GM12878 (cell line): Measurements from ENCODE around the gene PHLDB3. TPM values are rescaled to one million over a fixed set of nuclear protein-coding genes. Genes with fewer than 3 reads are reported as not detected.

ENCODE experiments used
- ATAC-seq: fragments of 200-7000 bp; cut with Tn5 transposase; 3 replicates; pipeline ENCODE4 v1.9.1; 2020; ENCODE audit warnings: mild to moderate bottlenecking, moderate library complexity
- BruUV-seq: library from RNA; stranded (reverse); fragments of 400-500 nt; replicated peaks from 2 replicates; lab custom pipeline; 2021; lab: Mats Ljungman, UMichigan
- CTCF ChIA-PET: fragments of 300-600 bp; sonication (Branson Sonifier 250); formaldehyde crosslinking; extraction: SDS; loops from one replicate; lab custom pipeline; 2021; ENCODE audit warnings: inconsistent platforms; lab: Yijun Ruan, JAX
- POLR2A ChIA-PET: fragments of 350-600 bp; formaldehyde crosslinking; extraction: SDS; loops from one replicate; lab custom pipeline; 2021; ENCODE audit warnings: inconsistent platforms; lab: Charles Lee
- RAD21 ChIA-PET: fragments of 300-600 bp; sonication (Branson Sonifier 250); formaldehyde crosslinking; loops from one replicate; lab custom pipeline; 2023; ENCODE audit warnings: antibody characterized with exemption; ENCODE audit not compliant: unreplicated experiment; lab: Charles Lee
- SMC1A ChIA-PET: fragments of 300-600 bp; sonication (Branson Sonifier 250); formaldehyde crosslinking; loops from one replicate; lab custom pipeline; 2023; ENCODE audit not compliant: unreplicated experiment, uncharacterized antibody; lab: Charles Lee
- DNase-seq: peaks from one replicate; pipeline ENCODE4 v3.0.0-alpha.2; 2011; ENCODE audit warnings: low read depth, low spot score
- FAIRE-seq: peaks from 3 replicates; lab custom pipeline; 2011; peaks lifted over from hg19 to GRCh38; lab: Jason Lieb, UNC
- H2AFZ ChIP-seq: 2 replicates; pipeline ENCODE4 v1.6.0; 2011; ENCODE audit warnings: low read depth, low read length, control low read depth; ENCODE audit not compliant: control insufficient read depth
- H3K27ac ChIP-seq: 2 replicates; pipeline ENCODE4 v1.5.1; 2011; ENCODE audit warnings: control low read depth; ENCODE audit not compliant: control insufficient read depth, insufficient read depth
- H3K27me3 ChIP-seq, 2 experiments: replicated peaks in 1 of 2; 2 replicates each; pipeline versions ENCODE4 v1.6.0 to v1.6.1; 2011; ENCODE audit warnings: low read length in 1 of 2; ENCODE audit not compliant: control insufficient read depth in 2 of 2, insufficient read depth in 2 of 2
- H3K36me3 ChIP-seq, 2 experiments: 2 replicates each; pipeline ENCODE4 v1.5.1; 2011; ENCODE audit warnings: low read length in 1 of 2; ENCODE audit not compliant: control insufficient read depth in 2 of 2, insufficient read depth in 2 of 2
- H3K4me1 ChIP-seq: 2 replicates; pipeline ENCODE4 v1.6.1; 2011; ENCODE audit warnings: mild to moderate bottlenecking, low read length, moderate library complexity, mixed read lengths; ENCODE audit not compliant: control insufficient read depth, insufficient read depth
- H3K4me2 ChIP-seq: 2 replicates; pipeline ENCODE4 v1.6.0; 2011; ENCODE audit warnings: control low read depth; ENCODE audit not compliant: control insufficient read depth, insufficient read depth
- H3K4me3 ChIP-seq: fragments of 200-600 bp; sonication (generic); 2 replicates; pipeline ENCODE4 v1.5.1; 2016
- H3K79me2 ChIP-seq: 2 replicates; pipeline ENCODE4 v1.6.0; 2011; ENCODE audit warnings: low read length; ENCODE audit not compliant: control insufficient read depth, insufficient read depth
- H3K9ac ChIP-seq: 2 replicates; pipeline ENCODE4 v1.8.0; 2011; ENCODE audit warnings: low read length, control low read depth, mixed read lengths; ENCODE audit not compliant: control insufficient read depth, insufficient read depth
- H3K9me3 ChIP-seq: replicated peaks from 3 replicates; pipeline ENCODE4 v1.5.1; 2011; ENCODE audit warnings: mild to moderate bottlenecking, low read length; ENCODE audit not compliant: control insufficient read depth, insufficient read depth
- H4K20me1 ChIP-seq: 2 replicates; pipeline ENCODE4 v1.6.0; 2011; ENCODE audit not compliant: control insufficient read depth, insufficient read depth
- USF1 ChIP-seq: IDR thresholded peaks from 2 replicates; pipeline ENCODE4 v1.6.1; 2011; ENCODE audit warnings: borderline replicate concordance, low read depth, mild to moderate bottlenecking, moderate library complexity, mixed read lengths, low read length; ENCODE audit not compliant: insufficient read depth; ENCODE audit errors: extremely low read length
- ZSCAN29 ChIP-seq: fragments of 450-650 bp; IDR thresholded peaks from 2 replicates; pipeline ENCODE4 v1.6.1; 2017; ENCODE audit warnings: mild to moderate bottlenecking, moderate library complexity
- WGBS: methylation state at CpG from one replicate; pipeline ENCODE4 v1.1.6; 2016; ENCODE audit warnings: low lambda C conversion rate; ENCODE audit not compliant: insufficient replicate concordance, insufficient coverage; ENCODE audit errors: missing lambda C conversion rate; 5-methylcytosine and 5-hydroxymethylcytosine counted together
- in situ Hi-C: fragments of 300-500 bp; cut with MboI; formaldehyde crosslinking; loops from 9 replicates; pipeline ENCODE4 v1.14.3; 2018; ENCODE audit warnings: mixed read lengths
- intact Hi-C: fragments of 100-400 bp; cut with micrococcal nuclease; formaldehyde crosslinking; loops from one replicate; pipeline ENCODE4 v1.14.2; 2022; ENCODE audit not compliant: unreplicated experiment
- polyA plus RNA-seq, 11 experiments: library from polyadenylated mRNA; depleted of rRNA in 4 of 11; unstranded in 6 of 11; stranded (reverse) in 5 of 11; fragments of >200 nt; fragmentation: Nextera tagmentation in 4 of 11; fragmentation: Illumina TruSeq in 1 of 11; extraction: Ambion mirVana in 4 of 11; extraction: Trizol in 1 of 11; gene quantifications; 1 replicate in 1 of 11; 2 replicates in 10 of 11; pipeline versions ENCODE4 v1.2.1 to v1.2.3, GENCODE V29; 2011 to 2016; ENCODE audit warnings: inconsistent platforms in 2 of 11, missing spikeins in 2 of 11, low read depth in 1 of 11
- total RNA-seq, 4 experiments: library from RNA; depleted of rRNA in 3 of 4; stranded (reverse); fragments of >200 nt in 3 of 4; fragmentation: Illumina TruSeq in 1 of 4; extraction: Trizol in 1 of 4; gene quantifications; 2 replicates each; pipeline versions ENCODE4 v1.2.1 to v1.2.3, GENCODE V29; 2013 to 2021
- TF ChIP-seq, protein P1 (sequence below): fragments of 150-350 bp; IDR thresholded peaks from 2 replicates; pipeline ENCODE4 v1.6.1; 2016; ENCODE audit warnings: low read depth, low read length

PHLDB3 gene
- total and polyA plus RNA-seq, 10 of the 15 experiments (the other 5 are each of a cell fraction or from before 2014, with no cell fraction given), result 0.13 to 13.0 (median 5.5) TPM

GRCh38 chr19:43552616-43553015 lies 48.1 kb upstream of the PHLDB3 start (continued):
- TF ChIP-seq, protein P1, sequence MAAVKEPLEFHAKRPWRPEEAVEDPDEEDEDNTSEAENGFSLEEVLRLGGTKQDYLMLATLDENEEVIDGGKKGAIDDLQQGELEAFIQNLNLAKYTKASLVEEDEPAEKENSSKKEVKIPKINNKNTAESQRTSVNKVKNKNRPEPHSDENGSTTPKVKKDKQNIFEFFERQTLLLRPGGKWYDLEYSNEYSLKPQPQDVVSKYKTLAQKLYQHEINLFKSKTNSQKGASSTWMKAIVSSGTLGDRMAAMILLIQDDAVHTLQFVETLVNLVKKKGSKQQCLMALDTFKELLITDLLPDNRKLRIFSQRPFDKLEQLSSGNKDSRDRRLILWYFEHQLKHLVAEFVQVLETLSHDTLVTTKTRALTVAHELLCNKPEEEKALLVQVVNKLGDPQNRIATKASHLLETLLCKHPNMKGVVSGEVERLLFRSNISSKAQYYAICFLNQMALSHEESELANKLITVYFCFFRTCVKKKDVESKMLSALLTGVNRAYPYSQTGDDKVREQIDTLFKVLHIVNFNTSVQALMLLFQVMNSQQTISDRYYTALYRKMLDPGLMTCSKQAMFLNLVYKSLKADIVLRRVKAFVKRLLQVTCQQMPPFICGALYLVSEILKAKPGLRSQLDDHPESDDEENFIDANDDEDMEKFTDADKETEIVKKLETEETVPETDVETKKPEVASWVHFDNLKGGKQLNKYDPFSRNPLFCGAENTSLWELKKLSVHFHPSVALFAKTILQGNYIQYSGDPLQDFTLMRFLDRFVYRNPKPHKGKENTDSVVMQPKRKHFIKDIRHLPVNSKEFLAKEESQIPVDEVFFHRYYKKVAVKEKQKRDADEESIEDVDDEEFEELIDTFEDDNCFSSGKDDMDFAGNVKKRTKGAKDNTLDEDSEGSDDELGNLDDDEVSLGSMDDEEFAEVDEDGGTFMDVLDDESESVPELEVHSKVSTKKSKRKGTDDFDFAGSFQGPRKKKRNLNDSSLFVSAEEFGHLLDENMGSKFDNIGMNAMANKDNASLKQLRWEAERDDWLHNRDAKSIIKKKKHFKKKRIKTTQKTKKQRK, result no peak
- TF ChIP-seq, all 136 proteins: peak for 0

DNA sequence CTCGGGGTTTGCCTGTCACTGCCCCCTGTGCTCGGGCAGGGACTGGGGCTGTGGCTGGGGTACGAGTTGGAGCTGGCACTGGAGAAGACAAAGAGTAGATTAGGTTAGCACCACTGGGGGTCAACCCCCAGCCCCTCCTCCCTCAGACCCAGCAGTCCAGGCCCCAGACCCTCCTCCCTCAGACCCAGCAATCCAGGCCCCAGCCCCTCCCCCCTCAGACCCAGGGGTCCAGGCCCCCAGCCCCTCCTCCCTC lies 47.6 kb upstream of the PHLDB3 start:
- TF ChIP-seq ZSCAN29 (no peak), USF1 (no peak)
- CTCF ChIA-PET, result interaction anchor here (6.7 to 10.1 kb wide), 2 partner anchors 19 to 43 kb away, joined by 99 to 169 read pairs; partner anchors contain the start of genes IRGQ, PINLYP, XRCC1 and ZNF576
- WGBS, result 88% methylated on average over 3 of the region's 3 CpGs

More for the DNA sequence above, 47.6 kb upstream of the PHLDB3 start:
- no peak for FAIRE-seq
- Histone ChIP-seq H4K20me1 (no peaks in the 10 kb centered on the region), H3K9me3 (no peaks in the 10 kb centered on the region), H3K79me2 (no peaks in the 10 kb centered on the region), H3K4me3 (no peak overlapping the region), H3K27ac (no peak overlapping the region), H3K36me3 (peaks cover 11 to 13% of the 10 kb centered on the region in 2 experiments; a peak in 3 of 4 replicates), H3K27me3 (no peaks in the 10 kb centered on the region), H2AFZ (no peak overlapping the region), H3K4me1 (no peaks in the 10 kb centered on the region), H3K9ac (no peak overlapping the region), H3K4me2 (no peak overlapping the region)
- no TSS peak for BruUV-seq
- ChIA-PET SMC1A (no interaction called here), POLR2A (no interaction called here), RAD21 (no interaction called here)
- intact Hi-C loops, result no loop called here
- no peak for DNase-seq
- ATAC-seq, result no peak
- in situ Hi-C loops, result no loop called here
